GM12878 (cell line): ENCODE data around the gene TLE3. TPM values are rescaled to one million over a fixed set of nuclear protein-coding genes. Genes with fewer than 3 reads are reported as not detected.

Source experiments
- ATAC-seq: fragments of 200-7000 bp; cut with Tn5 transposase; 3 replicates; pipeline ENCODE4 v1.9.1; 2020; ENCODE audit warnings: mild to moderate bottlenecking, moderate library complexity
- BruUV-seq: library from RNA; stranded (reverse); fragments of 400-500 nt; replicated peaks from 2 replicates; lab custom pipeline; 2021; lab: Mats Ljungman, UMichigan
- CTCF ChIA-PET: fragments of 300-600 bp; sonication (Branson Sonifier 250); formaldehyde crosslinking; extraction: SDS; loops from one replicate; lab custom pipeline; 2021; ENCODE audit warnings: inconsistent platforms; lab: Yijun Ruan, JAX
- POLR2A ChIA-PET: fragments of 350-600 bp; formaldehyde crosslinking; extraction: SDS; loops from one replicate; lab custom pipeline; 2021; ENCODE audit warnings: inconsistent platforms; lab: Charles Lee
- RAD21 ChIA-PET: fragments of 300-600 bp; sonication (Branson Sonifier 250); formaldehyde crosslinking; loops from one replicate; lab custom pipeline; 2023; ENCODE audit warnings: antibody characterized with exemption; ENCODE audit not compliant: unreplicated experiment; lab: Charles Lee
- SMC1A ChIA-PET: fragments of 300-600 bp; sonication (Branson Sonifier 250); formaldehyde crosslinking; loops from one replicate; lab custom pipeline; 2023; ENCODE audit not compliant: unreplicated experiment, uncharacterized antibody; lab: Charles Lee
- DNase-seq: peaks from one replicate; pipeline ENCODE4 v3.0.0-alpha.2; 2011; ENCODE audit warnings: low read depth, low spot score
- FAIRE-seq: peaks from 3 replicates; lab custom pipeline; 2011; peaks lifted over from hg19 to GRCh38; lab: Jason Lieb, UNC
- H2AFZ ChIP-seq: 2 replicates; pipeline ENCODE4 v1.6.0; 2011; ENCODE audit warnings: low read depth, low read length, control low read depth; ENCODE audit not compliant: control insufficient read depth
- H3K27ac ChIP-seq: 2 replicates; pipeline ENCODE4 v1.5.1; 2011; ENCODE audit warnings: control low read depth; ENCODE audit not compliant: control insufficient read depth, insufficient read depth
- H3K27me3 ChIP-seq, 2 experiments: replicated peaks in 1 of 2; 2 replicates each; pipeline versions ENCODE4 v1.6.0 to v1.6.1; 2011; ENCODE audit warnings: low read length in 1 of 2; ENCODE audit not compliant: control insufficient read depth in 2 of 2, insufficient read depth in 2 of 2
- H3K36me3 ChIP-seq, 2 experiments: 2 replicates each; pipeline ENCODE4 v1.5.1; 2011; ENCODE audit warnings: low read length in 1 of 2; ENCODE audit not compliant: control insufficient read depth in 2 of 2, insufficient read depth in 2 of 2
- H3K4me1 ChIP-seq: 2 replicates; pipeline ENCODE4 v1.6.1; 2011; ENCODE audit warnings: mild to moderate bottlenecking, low read length, moderate library complexity, mixed read lengths; ENCODE audit not compliant: control insufficient read depth, insufficient read depth
- H3K4me2 ChIP-seq: 2 replicates; pipeline ENCODE4 v1.6.0; 2011; ENCODE audit warnings: control low read depth; ENCODE audit not compliant: control insufficient read depth, insufficient read depth
- H3K4me3 ChIP-seq: fragments of 200-600 bp; sonication (generic); 2 replicates; pipeline ENCODE4 v1.5.1; 2016
- H3K79me2 ChIP-seq: 2 replicates; pipeline ENCODE4 v1.6.0; 2011; ENCODE audit warnings: low read length; ENCODE audit not compliant: control insufficient read depth, insufficient read depth
- H3K9ac ChIP-seq: 2 replicates; pipeline ENCODE4 v1.8.0; 2011; ENCODE audit warnings: low read length, control low read depth, mixed read lengths; ENCODE audit not compliant: control insufficient read depth, insufficient read depth
- H3K9me3 ChIP-seq: replicated peaks from 3 replicates; pipeline ENCODE4 v1.5.1; 2011; ENCODE audit warnings: mild to moderate bottlenecking, low read length; ENCODE audit not compliant: control insufficient read depth, insufficient read depth
- H4K20me1 ChIP-seq: 2 replicates; pipeline ENCODE4 v1.6.0; 2011; ENCODE audit not compliant: control insufficient read depth, insufficient read depth
- BCL11A ChIP-seq: IDR thresholded peaks from 2 replicates; pipeline ENCODE4 v1.6.1; 2011; ENCODE audit warnings: low read depth, low read length
- EGR1 ChIP-seq, 2 experiments: IDR thresholded peaks; 1 replicate in 1 of 2; 2 replicates in 1 of 2; pipeline ENCODE4 v1.6.1; 2011 to 2012; ENCODE audit warnings: low read depth in 2 of 2, low read length in 2 of 2, borderline replicate concordance in 1 of 2, mild to moderate bottlenecking in 1 of 2, moderate library complexity in 1 of 2
- ETV6 ChIP-seq, 2 experiments: fragments of 450-650 bp in 1 of 2; IDR thresholded peaks in 1 of 2; conservative IDR thresholded peaks in 1 of 2; 2 replicates each; pipeline ENCODE4 v1.6.1; 2014; ENCODE audit warnings: antibody characterized with exemption in 1 of 2, borderline replicate concordance in 1 of 2, low read depth in 1 of 2, mild to moderate bottlenecking in 1 of 2, moderate library complexity in 1 of 2
- HDGF ChIP-seq: fragments of 450-650 bp; IDR thresholded peaks from 2 replicates; pipeline ENCODE4 v1.6.1; 2016; ENCODE audit warnings: antibody characterized with exemption
- IKZF1 ChIP-seq: fragments of 450-650 bp; conservative IDR thresholded peaks from 2 replicates; pipeline ENCODE4 v1.6.1; 2017; ENCODE audit warnings: antibody characterized with exemption, mild to moderate bottlenecking
- IKZF2 ChIP-seq, 2 experiments: fragments of 450-650 bp; IDR thresholded peaks; 2 replicates each; pipeline ENCODE4 v1.6.1; 2017; ENCODE audit warnings: mild to moderate bottlenecking in 2 of 2, moderate library complexity in 2 of 2
- KDM1A ChIP-seq: fragments of 200-600 bp; sonication (generic); IDR thresholded peaks from 2 replicates; pipeline ENCODE4 v1.6.1; 2016; ENCODE audit warnings: borderline replicate concordance
- NFYA ChIP-seq: IDR thresholded peaks from 2 replicates; pipeline ENCODE4 v1.6.1; 2011; ENCODE audit warnings: low read depth, mild to moderate bottlenecking, low read length, improper control_type of control experiment, borderline replicate concordance
- SMAD1 ChIP-seq: fragments of 450-650 bp; IDR thresholded peaks from 2 replicates; pipeline ENCODE4 v1.6.1; 2018; ENCODE audit warnings: mild to moderate bottlenecking, low read depth; ENCODE audit not compliant: partially characterized antibody
- WGBS: methylation state at CpG from one replicate; pipeline ENCODE4 v1.1.6; 2016; ENCODE audit warnings: low lambda C conversion rate; ENCODE audit not compliant: insufficient replicate concordance, insufficient coverage; ENCODE audit errors: missing lambda C conversion rate; 5-methylcytosine and 5-hydroxymethylcytosine counted together
- in situ Hi-C: fragments of 300-500 bp; cut with MboI; formaldehyde crosslinking; loops from 9 replicates; pipeline ENCODE4 v1.14.3; 2018; ENCODE audit warnings: mixed read lengths
- intact Hi-C: fragments of 100-400 bp; cut with micrococcal nuclease; formaldehyde crosslinking; loops from one replicate; pipeline ENCODE4 v1.14.2; 2022; ENCODE audit not compliant: unreplicated experiment
- polyA plus RNA-seq, 11 experiments: library from polyadenylated mRNA; depleted of rRNA in 4 of 11; unstranded in 6 of 11; stranded (reverse) in 5 of 11; fragments of >200 nt; fragmentation: Nextera tagmentation in 4 of 11; fragmentation: Illumina TruSeq in 1 of 11; extraction: Ambion mirVana in 4 of 11; extraction: Trizol in 1 of 11; gene quantifications; 1 replicate in 1 of 11; 2 replicates in 10 of 11; pipeline versions ENCODE4 v1.2.1 to v1.2.3, GENCODE V29; 2011 to 2016; ENCODE audit warnings: inconsistent platforms in 2 of 11, missing spikeins in 2 of 11, low read depth in 1 of 11
- total RNA-seq, 4 experiments: library from RNA; depleted of rRNA in 3 of 4; stranded (reverse); fragments of >200 nt in 3 of 4; fragmentation: Illumina TruSeq in 1 of 4; extraction: Trizol in 1 of 4; gene quantifications; 2 replicates each; pipeline versions ENCODE4 v1.2.1 to v1.2.3, GENCODE V29; 2013 to 2021
- TF ChIP-seq, protein P1 (sequence below): fragments of 450-650 bp; IDR thresholded peaks from 2 replicates; pipeline ENCODE4 v1.6.1; 2017; ENCODE audit warnings: mild to moderate bottlenecking, moderate library complexity
- TF ChIP-seq, protein P2 (sequence below): fragments of 450-650 bp; formaldehyde crosslinking; IDR thresholded peaks from 2 replicates; pipeline ENCODE4 v1.5.0; 2022; ENCODE audit warnings: mild to moderate bottlenecking, missing genetic modification characterization
- TF ChIP-seq, protein P3 (sequence below): IDR thresholded peaks from 2 replicates; pipeline ENCODE4 v1.6.1; 2012; ENCODE audit warnings: mild to moderate bottlenecking, low read depth, low read length

The TLE3 gene
- total and polyA plus RNA-seq, 10 of the 15 experiments (the other 5 are each of a cell fraction or from before 2014, with no cell fraction given) = 1.2 to 65.5 (median 9.7) TPM

DNA sequence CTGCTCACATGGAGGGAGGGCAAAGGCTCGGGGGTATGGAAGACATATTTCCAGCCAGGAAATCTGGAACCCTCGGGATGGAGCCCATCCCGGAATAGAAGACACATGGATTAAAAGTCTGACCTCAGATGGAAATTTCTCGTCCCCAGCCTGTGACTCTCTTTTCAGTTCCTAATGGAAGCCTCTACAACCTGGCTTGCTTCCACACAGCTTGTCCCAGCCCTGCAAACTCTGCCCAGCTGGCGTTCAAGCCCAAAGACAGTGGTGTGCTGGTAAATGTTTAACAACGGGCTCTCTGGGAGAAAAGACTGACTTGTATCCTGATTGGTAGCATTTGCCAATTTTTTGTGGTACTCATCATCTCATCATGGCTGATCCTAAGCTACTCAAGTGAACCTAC, 35.6 kb upstream of the TLE3 start:
- POLR2A ChIA-PET = no interaction called here
- H2AFZ ChIP-seq = no peak overlapping the region
- BruUV-seq = no TSS peak
- no peak for ATAC-seq
- SMC1A ChIA-PET = no interaction called here
- H3K36me3 ChIP-seq = no peaks in the 10 kb centered on the region
- RAD21 ChIA-PET = no interaction called here
- H3K9ac ChIP-seq = no peak overlapping the region
- intact Hi-C loops = no loop called here
- WGBS = 25% methylated on average over 6 of the region's 6 CpGs
- no peaks in the 10 kb centered on the region for H3K4me1 ChIP-seq
- H3K9me3 ChIP-seq = no peaks in the 10 kb centered on the region; the same call in 2 of the 3 replicates
- H3K27me3 ChIP-seq = no peaks in the 10 kb centered on the region; a peak in 1 of 4 replicates
- H3K79me2 ChIP-seq = no peaks in the 10 kb centered on the region
- no peak for DNase-seq
- CTCF ChIA-PET = no interaction called here
- in situ Hi-C loops = no loop called here
- no peak overlapping the region for H3K4me2 ChIP-seq
- H3K27ac ChIP-seq = no peak overlapping the region
- H3K4me3 ChIP-seq = no peak overlapping the region
- H4K20me1 ChIP-seq = no peaks in the 10 kb centered on the region
- no peak for FAIRE-seq
- TF ChIP-seq BCL11A (no peak), IKZF2 (IDR thresholded peaks at IDR 0.05) (no peak), ETV6 (conservative IDR thresholded peaks at IDR 0.05 in 1 of 2, IDR thresholded peaks at IDR 0.05 in 1 of 2; ENCODE audit: borderline replicate concordance in 1 of 2, low read depth in 1 of 2) (no peak), IKZF1 (no peak), EGR1 (IDR thresholded peaks at IDR 0.05; ENCODE audit: borderline replicate concordance in 1 of 2, low read depth in 2 of 2, low read length in 2 of 2) (no peak), KDM1A (no peak), NFYA (no peak), SMAD1 (no peak), HDGF (no peak)
- TF ChIP-seq, protein P1, sequence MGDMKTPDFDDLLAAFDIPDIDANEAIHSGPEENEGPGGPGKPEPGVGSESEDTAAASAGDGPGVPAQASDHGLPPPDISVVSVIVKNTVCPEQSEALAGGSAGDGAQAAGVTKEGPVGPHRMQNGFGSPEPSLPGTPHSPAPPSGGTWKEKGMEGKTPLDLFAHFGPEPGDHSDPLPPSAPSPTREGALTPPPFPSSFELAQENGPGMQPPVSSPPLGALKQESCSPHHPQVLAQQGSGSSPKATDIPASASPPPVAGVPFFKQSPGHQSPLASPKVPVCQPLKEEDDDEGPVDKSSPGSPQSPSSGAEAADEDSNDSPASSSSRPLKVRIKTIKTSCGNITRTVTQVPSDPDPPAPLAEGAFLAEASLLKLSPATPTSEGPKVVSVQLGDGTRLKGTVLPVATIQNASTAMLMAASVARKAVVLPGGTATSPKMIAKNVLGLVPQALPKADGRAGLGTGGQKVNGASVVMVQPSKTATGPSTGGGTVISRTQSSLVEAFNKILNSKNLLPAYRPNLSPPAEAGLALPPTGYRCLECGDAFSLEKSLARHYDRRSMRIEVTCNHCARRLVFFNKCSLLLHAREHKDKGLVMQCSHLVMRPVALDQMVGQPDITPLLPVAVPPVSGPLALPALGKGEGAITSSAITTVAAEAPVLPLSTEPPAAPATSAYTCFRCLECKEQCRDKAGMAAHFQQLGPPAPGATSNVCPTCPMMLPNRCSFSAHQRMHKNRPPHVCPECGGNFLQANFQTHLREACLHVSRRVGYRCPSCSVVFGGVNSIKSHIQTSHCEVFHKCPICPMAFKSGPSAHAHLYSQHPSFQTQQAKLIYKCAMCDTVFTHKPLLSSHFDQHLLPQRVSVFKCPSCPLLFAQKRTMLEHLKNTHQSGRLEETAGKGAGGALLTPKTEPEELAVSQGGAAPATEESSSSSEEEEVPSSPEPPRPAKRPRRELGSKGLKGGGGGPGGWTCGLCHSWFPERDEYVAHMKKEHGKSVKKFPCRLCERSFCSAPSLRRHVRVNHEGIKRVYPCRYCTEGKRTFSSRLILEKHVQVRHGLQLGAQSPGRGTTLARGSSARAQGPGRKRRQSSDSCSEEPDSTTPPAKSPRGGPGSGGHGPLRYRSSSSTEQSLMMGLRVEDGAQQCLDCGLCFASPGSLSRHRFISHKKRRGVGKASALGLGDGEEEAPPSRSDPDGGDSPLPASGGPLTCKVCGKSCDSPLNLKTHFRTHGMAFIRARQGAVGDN = no peak
- TF ChIP-seq, protein P2, sequence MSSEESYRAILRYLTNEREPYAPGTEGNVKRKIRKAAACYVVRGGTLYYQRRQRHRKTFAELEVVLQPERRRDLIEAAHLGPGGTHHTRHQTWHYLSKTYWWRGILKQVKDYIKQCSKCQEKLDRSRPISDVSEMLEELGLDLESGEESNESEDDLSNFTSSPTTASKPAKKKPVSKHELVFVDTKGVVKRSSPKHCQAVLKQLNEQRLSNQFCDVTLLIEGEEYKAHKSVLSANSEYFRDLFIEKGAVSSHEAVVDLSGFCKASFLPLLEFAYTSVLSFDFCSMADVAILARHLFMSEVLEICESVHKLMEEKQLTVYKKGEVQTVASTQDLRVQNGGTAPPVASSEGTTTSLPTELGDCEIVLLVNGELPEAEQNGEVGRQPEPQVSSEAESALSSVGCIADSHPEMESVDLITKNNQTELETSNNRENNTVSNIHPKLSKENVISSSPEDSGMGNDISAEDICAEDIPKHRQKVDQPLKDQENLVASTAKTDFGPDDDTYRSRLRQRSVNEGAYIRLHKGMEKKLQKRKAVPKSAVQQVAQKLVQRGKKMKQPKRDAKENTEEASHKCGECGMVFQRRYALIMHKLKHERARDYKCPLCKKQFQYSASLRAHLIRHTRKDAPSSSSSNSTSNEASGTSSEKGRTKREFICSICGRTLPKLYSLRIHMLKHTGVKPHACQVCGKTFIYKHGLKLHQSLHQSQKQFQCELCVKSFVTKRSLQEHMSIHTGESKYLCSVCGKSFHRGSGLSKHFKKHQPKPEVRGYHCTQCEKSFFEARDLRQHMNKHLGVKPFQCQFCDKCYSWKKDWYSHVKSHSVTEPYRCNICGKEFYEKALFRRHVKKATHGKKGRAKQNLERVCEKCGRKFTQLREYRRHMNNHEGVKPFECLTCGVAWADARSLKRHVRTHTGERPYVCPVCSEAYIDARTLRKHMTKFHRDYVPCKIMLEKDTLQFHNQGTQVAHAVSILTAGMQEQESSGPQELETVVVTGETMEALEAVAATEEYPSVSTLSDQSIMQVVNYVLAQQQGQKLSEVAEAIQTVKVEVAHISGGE (CRISPR knock-in tag) = no peak
- TF ChIP-seq, protein P3, sequence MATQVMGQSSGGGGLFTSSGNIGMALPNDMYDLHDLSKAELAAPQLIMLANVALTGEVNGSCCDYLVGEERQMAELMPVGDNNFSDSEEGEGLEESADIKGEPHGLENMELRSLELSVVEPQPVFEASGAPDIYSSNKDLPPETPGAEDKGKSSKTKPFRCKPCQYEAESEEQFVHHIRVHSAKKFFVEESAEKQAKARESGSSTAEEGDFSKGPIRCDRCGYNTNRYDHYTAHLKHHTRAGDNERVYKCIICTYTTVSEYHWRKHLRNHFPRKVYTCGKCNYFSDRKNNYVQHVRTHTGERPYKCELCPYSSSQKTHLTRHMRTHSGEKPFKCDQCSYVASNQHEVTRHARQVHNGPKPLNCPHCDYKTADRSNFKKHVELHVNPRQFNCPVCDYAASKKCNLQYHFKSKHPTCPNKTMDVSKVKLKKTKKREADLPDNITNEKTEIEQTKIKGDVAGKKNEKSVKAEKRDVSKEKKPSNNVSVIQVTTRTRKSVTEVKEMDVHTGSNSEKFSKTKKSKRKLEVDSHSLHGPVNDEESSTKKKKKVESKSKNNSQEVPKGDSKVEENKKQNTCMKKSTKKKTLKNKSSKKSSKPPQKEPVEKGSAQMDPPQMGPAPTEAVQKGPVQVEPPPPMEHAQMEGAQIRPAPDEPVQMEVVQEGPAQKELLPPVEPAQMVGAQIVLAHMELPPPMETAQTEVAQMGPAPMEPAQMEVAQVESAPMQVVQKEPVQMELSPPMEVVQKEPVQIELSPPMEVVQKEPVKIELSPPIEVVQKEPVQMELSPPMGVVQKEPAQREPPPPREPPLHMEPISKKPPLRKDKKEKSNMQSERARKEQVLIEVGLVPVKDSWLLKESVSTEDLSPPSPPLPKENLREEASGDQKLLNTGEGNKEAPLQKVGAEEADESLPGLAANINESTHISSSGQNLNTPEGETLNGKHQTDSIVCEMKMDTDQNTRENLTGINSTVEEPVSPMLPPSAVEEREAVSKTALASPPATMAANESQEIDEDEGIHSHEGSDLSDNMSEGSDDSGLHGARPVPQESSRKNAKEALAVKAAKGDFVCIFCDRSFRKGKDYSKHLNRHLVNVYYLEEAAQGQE = no peak
